HUDEP-2 (cell line): ENCODE measurements around the gene RUBCNL.

Source experiments
- DNase-seq, 76 experiments: peaks; one replicate each; lab custom pipeline; 2025; ENCODE audit not compliant: unreplicated experiment in 76 of 76; lab: John Stamatoyannopoulos, UW

RUBCNL gene

GRCh38 chr13:46313432-46314257, 73.4 kb downstream of the RUBCNL start:
- no peak for DNase-seq

- DNase-seq: no peak
These were observed 74.0 kb downstream of the RUBCNL start for GRCh38 chr13:46313024-46313423.

DNA sequence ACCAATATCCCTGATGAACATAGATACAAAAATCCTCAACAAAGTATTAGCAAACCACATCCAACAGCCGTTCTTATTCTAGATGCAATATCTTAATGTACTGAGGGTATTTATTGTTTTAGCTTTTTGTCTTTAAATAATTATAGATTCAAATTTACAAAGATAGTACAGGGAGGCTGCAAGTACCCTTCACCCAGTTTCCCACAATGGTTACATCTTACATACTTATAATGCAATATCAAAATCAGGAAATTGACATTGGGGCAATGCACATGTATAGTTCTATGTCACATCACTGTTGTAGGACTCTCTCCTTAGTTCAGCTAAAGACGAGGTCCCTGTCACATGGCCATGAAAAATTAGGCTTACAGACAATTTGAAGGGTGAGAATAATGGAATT, 75.8 kb downstream of the RUBCNL start:
- DNase-seq: no peak

DNA sequence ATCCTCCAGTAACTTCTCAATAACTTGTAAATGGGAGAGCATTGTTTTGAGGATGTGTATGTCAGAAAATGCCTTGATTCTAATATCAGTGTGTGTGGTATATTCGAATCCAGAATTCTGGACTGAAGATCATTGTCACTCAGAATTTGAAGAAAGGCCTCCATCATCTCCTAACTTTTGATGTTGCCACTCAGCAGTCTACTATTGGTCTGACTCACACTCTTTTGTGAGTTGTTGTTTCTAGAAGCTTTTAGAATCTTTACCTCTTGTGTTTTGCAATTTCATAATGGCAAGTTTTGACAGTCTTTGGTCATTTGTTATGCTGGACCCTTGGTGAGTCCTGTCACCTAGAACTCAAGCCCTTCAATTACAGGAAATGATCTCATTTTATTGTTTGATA, 77.0 kb downstream of the RUBCNL start:
- DNase-seq: no peak

- DNase-seq: no peak
These were observed 79.5 kb downstream of the RUBCNL start for GRCh38 chr13:46307554-46307953.

DNA sequence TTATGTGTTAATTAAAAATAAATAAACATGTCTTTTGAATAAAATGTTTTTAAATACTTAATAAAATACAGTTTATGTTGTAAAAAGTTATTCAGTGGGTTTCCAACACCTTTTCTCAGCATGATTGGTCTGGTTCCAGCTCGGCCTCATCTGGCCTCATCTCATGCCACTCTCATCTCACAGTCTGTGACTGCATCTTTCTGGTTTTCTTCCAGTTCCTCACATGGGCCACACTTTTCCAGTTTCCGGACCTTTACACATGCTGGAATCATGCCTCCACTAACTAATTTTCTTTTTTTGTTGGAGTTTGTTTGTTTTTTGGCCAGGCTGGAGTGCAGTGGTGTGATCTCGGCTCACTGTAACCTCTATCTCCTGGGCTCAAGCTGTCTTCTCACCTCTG, 82.5 kb downstream of the RUBCNL start:
- DNase-seq: no peak

GRCh38 chr13:46303742-46304385, 83.2 kb downstream of the RUBCNL start:
- no peak for DNase-seq

DNA sequence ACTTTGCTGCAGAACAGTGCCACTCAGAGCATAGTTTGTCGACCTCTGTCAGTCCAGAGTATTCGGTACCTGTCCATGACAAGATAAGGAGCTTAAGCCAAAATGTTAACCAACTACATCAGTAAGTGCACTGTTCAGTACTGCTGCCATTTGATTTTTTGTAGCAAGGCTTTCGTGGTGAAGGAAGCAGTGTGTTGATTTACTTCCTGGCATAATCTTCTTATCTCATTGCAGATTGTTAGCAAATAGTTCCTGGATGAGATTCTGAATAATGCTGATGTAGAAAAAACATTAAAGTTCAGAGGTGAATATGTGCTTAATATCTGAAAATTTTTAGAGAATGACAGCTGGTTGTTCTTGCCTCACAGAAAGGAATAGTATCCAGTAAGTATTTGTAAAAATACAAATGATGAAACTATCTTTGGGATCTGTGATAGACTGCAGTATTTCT, 89.7 kb downstream of the RUBCNL start:
- no peak for DNase-seq

GRCh38 chr13:46296921-46297320, 90.1 kb downstream of the RUBCNL start:
- no peak for DNase-seq

GRCh38 chr13:46296115-46296822, 90.8 kb downstream of the RUBCNL start:
- no peak for DNase-seq

- DNase-seq: no peak
These were observed 91.4 kb downstream of the RUBCNL start for GRCh38 chr13:46295491-46296114.

- DNase-seq: no peak
These were observed 93.6 kb downstream of the RUBCNL start for GRCh38 chr13:46293436-46293835.
